NCI-H2227 (cell line): ENCODE data around the gene C5AR1.
"Not testable (repeated sequence)": the region's sequence is repeated elsewhere in the genome, so short reads cannot be mapped to it uniquely, and the experiment has no call there.

Experiments
- DNase-seq: peaks from one replicate; lab custom pipeline; 2025; ENCODE audit not compliant: unreplicated experiment; lab: John Stamatoyannopoulos, UW

C5AR1 gene

GRCh38 chr19:47309608-47310007 is at the start of gene C5AR1:
C5AR1 (plus strand) TSS chr19:47309861; CDS start chr19:47309896, 35 bp downstream.
- no peak for DNase-seq

- no peak for DNase-seq
Measured at GRCh38 chr19:47260476-47260875, 49.2 kb upstream of the C5AR1 start.

- not testable (repeated sequence) for DNase-seq
Measured at GRCh38 chr19:47261946-47262793, 47.5 kb upstream of the C5AR1 start.

GRCh38 chr19:47264629-47265028 is 45.0 kb upstream of the C5AR1 start:
- DNase-seq = no peak

- DNase-seq = no peak
Measured at GRCh38 chr19:47266401-47266941, 43.2 kb upstream of the C5AR1 start.

GRCh38 chr19:47267350-47267759 is 42.3 kb upstream of the C5AR1 start:
- no peak for DNase-seq

GRCh38 chr19:47268028-47268427 is 41.6 kb upstream of the C5AR1 start:
- no peak for DNase-seq

- DNase-seq = no peak
Measured at GRCh38 chr19:47269596-47269995, 40.1 kb upstream of the C5AR1 start.

GRCh38 chr19:47270408-47270807 is 39.3 kb upstream of the C5AR1 start:
- no peak for DNase-seq

- DNase-seq = no peak
Measured at GRCh38 chr19:47271949-47272348, 37.7 kb upstream of the C5AR1 start.

GRCh38 chr19:47272448-47273312 is 37.0 kb upstream of the C5AR1 start:
- DNase-seq = no peak

GRCh38 chr19:47273313-47274070 is 36.2 kb upstream of the C5AR1 start:
- peak; percentile 90 for DNase-seq

GRCh38 chr19:47274071-47274890 is 35.4 kb upstream of the C5AR1 start, which contains the start of gene INAFM1:
INAFM1 (plus strand) TSS chr19:47274885; CDS start chr19:47274920, 35 bp downstream.
- DNase-seq = peak; percentile 89

GRCh38 chr19:47274891-47275761 is 34.5 kb upstream of the C5AR1 start:
- peak; percentile 51 for DNase-seq

- peak; percentile 48 for DNase-seq
Measured at GRCh38 chr19:47275791-47276461, 33.7 kb upstream of the C5AR1 start.

GRCh38 chr19:47276513-47276912 is 33.1 kb upstream of the C5AR1 start:
- DNase-seq = not testable (repeated sequence)

GRCh38 chr19:47280183-47280797 is 29.4 kb upstream of the C5AR1 start:
- DNase-seq = peak; percentile 37
